Measurements from ENCODE around the gene NBPF26.
"Not testable (repeated sequence)": the region's sequence is repeated elsewhere in the genome, so short reads cannot be mapped to it uniquely, and the experiment has no call there.

Gene NBPF26

GRCh38 chr1:120723715-120724402, at the start of gene NBPF26:
NBPF26 (plus strand) TSS chr1:120723945.
- TF ChIP-seq GATA3, GATA2 (IDR thresholded peaks at IDR 0.05; ENCODE audit: low read depth, low read length): not testable (repeated sequence)
